ENCODE results near the gene SSBP3. TPM values are rescaled to one million over a fixed set of nuclear protein-coding genes. Genes with fewer than 3 reads are reported as not detected.

Gene SSBP3
- total and polyA plus RNA-seq, 4 donors: 7.7 to 24.7 (median 17.3) TPM

DNA sequence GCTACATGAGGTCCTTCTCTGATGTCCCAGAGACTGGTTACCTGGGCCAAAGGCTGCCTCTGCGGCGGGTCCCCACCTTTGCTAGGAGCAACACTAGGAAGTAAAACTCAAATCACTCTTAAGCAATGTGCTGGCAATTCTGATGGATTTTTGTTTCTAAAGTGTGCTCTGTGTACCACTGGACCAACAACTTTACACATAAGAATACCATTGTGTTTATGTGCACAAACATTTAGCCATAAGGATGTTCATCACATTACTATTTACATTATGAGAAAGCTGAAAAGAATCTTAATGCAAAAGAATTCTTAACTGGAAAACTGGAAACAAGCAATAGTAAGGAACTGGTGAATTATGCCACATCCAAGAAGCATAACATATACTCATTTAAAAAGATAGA is 38.6 kb downstream of the SSBP3 start:
- peaks cover 15 to 28% (median 22%) of the 10 kb centered on the region in 4 donors for H3K4me1 ChIP-seq (ENCODE audit: control insufficient read depth in 4 of 4, insufficient read depth in 4 of 4, low read length in 3 of 4)
- no peak overlapping the region for H3K9ac ChIP-seq (ENCODE audit: low read depth in 1 of 2, low read length in 2 of 2)
- TF ChIP-seq TAF1 (conservative IDR thresholded peaks at IDR 0.05): no peak
- TF ChIP-seq HNF4A (conservative IDR thresholded peaks at IDR 0.05): no peak
- TF ChIP-seq RAD21 (IDR thresholded peaks at IDR 0.05): no peak
- TF ChIP-seq, protein P1, sequence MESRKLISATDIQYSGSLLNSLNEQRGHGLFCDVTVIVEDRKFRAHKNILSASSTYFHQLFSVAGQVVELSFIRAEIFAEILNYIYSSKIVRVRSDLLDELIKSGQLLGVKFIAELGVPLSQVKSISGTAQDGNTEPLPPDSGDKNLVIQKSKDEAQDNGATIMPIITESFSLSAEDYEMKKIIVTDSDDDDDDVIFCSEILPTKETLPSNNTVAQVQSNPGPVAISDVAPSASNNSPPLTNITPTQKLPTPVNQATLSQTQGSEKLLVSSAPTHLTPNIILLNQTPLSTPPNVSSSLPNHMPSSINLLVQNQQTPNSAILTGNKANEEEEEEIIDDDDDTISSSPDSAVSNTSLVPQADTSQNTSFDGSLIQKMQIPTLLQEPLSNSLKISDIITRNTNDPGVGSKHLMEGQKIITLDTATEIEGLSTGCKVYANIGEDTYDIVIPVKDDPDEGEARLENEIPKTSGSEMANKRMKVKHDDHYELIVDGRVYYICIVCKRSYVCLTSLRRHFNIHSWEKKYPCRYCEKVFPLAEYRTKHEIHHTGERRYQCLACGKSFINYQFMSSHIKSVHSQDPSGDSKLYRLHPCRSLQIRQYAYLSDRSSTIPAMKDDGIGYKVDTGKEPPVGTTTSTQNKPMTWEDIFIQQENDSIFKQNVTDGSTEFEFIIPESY (IDR thresholded peaks at IDR 0.05): no peak
- no peak for TF ChIP-seq HNF4G (IDR thresholded peaks at IDR 0.05)
- TF ChIP-seq, protein P2, sequence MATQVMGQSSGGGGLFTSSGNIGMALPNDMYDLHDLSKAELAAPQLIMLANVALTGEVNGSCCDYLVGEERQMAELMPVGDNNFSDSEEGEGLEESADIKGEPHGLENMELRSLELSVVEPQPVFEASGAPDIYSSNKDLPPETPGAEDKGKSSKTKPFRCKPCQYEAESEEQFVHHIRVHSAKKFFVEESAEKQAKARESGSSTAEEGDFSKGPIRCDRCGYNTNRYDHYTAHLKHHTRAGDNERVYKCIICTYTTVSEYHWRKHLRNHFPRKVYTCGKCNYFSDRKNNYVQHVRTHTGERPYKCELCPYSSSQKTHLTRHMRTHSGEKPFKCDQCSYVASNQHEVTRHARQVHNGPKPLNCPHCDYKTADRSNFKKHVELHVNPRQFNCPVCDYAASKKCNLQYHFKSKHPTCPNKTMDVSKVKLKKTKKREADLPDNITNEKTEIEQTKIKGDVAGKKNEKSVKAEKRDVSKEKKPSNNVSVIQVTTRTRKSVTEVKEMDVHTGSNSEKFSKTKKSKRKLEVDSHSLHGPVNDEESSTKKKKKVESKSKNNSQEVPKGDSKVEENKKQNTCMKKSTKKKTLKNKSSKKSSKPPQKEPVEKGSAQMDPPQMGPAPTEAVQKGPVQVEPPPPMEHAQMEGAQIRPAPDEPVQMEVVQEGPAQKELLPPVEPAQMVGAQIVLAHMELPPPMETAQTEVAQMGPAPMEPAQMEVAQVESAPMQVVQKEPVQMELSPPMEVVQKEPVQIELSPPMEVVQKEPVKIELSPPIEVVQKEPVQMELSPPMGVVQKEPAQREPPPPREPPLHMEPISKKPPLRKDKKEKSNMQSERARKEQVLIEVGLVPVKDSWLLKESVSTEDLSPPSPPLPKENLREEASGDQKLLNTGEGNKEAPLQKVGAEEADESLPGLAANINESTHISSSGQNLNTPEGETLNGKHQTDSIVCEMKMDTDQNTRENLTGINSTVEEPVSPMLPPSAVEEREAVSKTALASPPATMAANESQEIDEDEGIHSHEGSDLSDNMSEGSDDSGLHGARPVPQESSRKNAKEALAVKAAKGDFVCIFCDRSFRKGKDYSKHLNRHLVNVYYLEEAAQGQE (IDR thresholded peaks at IDR 0.05): no peak
- TF ChIP-seq SP1 (IDR thresholded peaks at IDR 0.05): no peak
- TF ChIP-seq, protein P3, sequence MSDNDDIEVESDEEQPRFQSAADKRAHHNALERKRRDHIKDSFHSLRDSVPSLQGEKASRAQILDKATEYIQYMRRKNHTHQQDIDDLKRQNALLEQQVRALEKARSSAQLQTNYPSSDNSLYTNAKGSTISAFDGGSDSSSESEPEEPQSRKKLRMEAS (IDR thresholded peaks at IDR 0.05): no peak
- TF ChIP-seq FOXA1 (IDR thresholded peaks at IDR 0.05): no peak
- no peak for TF ChIP-seq RXRA (IDR thresholded peaks at IDR 0.05)
- TF ChIP-seq, protein P4, sequence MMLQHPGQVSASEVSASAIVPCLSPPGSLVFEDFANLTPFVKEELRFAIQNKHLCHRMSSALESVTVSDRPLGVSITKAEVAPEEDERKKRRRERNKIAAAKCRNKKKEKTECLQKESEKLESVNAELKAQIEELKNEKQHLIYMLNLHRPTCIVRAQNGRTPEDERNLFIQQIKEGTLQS (IDR thresholded peaks at IDR 0.05): no peak
- no peak for TF ChIP-seq JUND (IDR thresholded peaks at IDR 0.05)
- TF ChIP-seq NR2F2 (IDR thresholded peaks at IDR 0.05): no peak
- no peak for TF ChIP-seq YY1 (IDR thresholded peaks at IDR 0.05)
- DNase-seq (ENCODE audit: low spot score): no peak
- H3K27me3 ChIP-seq (ENCODE audit: control insufficient read depth in 4 of 4, insufficient read depth in 4 of 4, low read length in 3 of 4): no peaks in the 10 kb centered on the region
- H3K27ac ChIP-seq (ENCODE audit: low read depth in 1 of 2, low read length in 2 of 2): no peak overlapping the region
- no peaks in the 10 kb centered on the region for H3K36me3 ChIP-seq (ENCODE audit: control insufficient read depth in 4 of 4, insufficient read depth in 3 of 4, low read depth in 1 of 4, low read length in 3 of 4)
- WGBS: 97% methylated on average over 2 of the region's 2 CpGs
- no peak overlapping the region for H3K4me3 ChIP-seq (ENCODE audit: low read depth in 1 of 3, low read length in 3 of 3)
- no peaks in the 10 kb centered on the region for H3K9me3 ChIP-seq (ENCODE audit: control insufficient read depth in 4 of 4, low read length in 3 of 4)

DNA sequence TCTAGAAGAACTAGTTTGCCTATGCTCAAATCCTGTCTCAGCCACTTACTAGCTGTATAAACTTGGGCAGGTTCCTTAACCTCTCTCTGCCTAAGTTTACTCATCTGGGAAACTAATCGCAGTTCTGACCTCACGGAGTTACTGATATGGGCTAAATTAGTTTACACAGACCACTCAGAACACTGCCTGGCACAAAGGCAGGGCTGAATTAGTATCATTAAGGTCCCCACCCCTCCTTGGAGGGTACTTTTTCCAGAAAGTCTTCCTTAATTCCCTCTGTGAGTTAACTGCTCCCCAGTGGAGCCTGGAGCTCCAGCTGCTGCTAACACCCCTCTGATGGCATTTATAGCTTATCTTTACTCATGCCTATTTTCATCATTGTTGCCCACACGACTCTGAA is 40.3 kb downstream of the SSBP3 start:
- Histone ChIP-seq H3K9me3 (ENCODE audit: control insufficient read depth in 4 of 4, low read length in 3 of 4) (no peaks in the 10 kb centered on the region), H3K36me3 (ENCODE audit: control insufficient read depth in 4 of 4, insufficient read depth in 3 of 4, low read depth in 1 of 4, low read length in 3 of 4) (no peaks in the 10 kb centered on the region), H3K9ac (ENCODE audit: low read depth in 1 of 2, low read length in 2 of 2) (no peak overlapping the region), H3K4me3 (ENCODE audit: low read depth in 1 of 3, low read length in 3 of 3) (no peak overlapping the region), H3K27me3 (ENCODE audit: control insufficient read depth in 4 of 4, insufficient read depth in 4 of 4, low read length in 3 of 4) (no peaks in the 10 kb centered on the region), H3K27ac (ENCODE audit: low read depth in 1 of 2, low read length in 2 of 2) (no peak overlapping the region), H3K4me1 (ENCODE audit: control insufficient read depth in 4 of 4, insufficient read depth in 4 of 4, low read length in 3 of 4) (peaks cover 4 to 13% (median 12%) of the 10 kb centered on the region in 4 donors)
- no peak for DNase-seq (ENCODE audit: low spot score)
- WGBS: 79% methylated on average over 3 of the region's 3 CpGs
- no peak for TF ChIP-seq RAD21 (IDR thresholded peaks at IDR 0.05)
- no peak for TF ChIP-seq JUND (IDR thresholded peaks at IDR 0.05)
- TF ChIP-seq, protein P4 (IDR thresholded peaks at IDR 0.05): no peak
- TF ChIP-seq, protein P3 (IDR thresholded peaks at IDR 0.05): no peak
- TF ChIP-seq, protein P5, sequence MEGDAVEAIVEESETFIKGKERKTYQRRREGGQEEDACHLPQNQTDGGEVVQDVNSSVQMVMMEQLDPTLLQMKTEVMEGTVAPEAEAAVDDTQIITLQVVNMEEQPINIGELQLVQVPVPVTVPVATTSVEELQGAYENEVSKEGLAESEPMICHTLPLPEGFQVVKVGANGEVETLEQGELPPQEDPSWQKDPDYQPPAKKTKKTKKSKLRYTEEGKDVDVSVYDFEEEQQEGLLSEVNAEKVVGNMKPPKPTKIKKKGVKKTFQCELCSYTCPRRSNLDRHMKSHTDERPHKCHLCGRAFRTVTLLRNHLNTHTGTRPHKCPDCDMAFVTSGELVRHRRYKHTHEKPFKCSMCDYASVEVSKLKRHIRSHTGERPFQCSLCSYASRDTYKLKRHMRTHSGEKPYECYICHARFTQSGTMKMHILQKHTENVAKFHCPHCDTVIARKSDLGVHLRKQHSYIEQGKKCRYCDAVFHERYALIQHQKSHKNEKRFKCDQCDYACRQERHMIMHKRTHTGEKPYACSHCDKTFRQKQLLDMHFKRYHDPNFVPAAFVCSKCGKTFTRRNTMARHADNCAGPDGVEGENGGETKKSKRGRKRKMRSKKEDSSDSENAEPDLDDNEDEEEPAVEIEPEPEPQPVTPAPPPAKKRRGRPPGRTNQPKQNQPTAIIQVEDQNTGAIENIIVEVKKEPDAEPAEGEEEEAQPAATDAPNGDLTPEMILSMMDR (IDR thresholded peaks at IDR 0.05; ENCODE audit: low read depth, low read length, missing input control): no peak
- TF ChIP-seq, protein P1 (IDR thresholded peaks at IDR 0.05): no peak
- TF ChIP-seq FOXA1 (IDR thresholded peaks at IDR 0.05): no peak
- TF ChIP-seq, protein P2 (IDR thresholded peaks at IDR 0.05): no peak
- no peak for TF ChIP-seq RXRA (IDR thresholded peaks at IDR 0.05)
- no peak for TF ChIP-seq NR2F2 (IDR thresholded peaks at IDR 0.05)
- no peak for TF ChIP-seq HNF4G (IDR thresholded peaks at IDR 0.05)
- TF ChIP-seq TAF1 (conservative IDR thresholded peaks at IDR 0.05): no peak
- TF ChIP-seq YY1 (IDR thresholded peaks at IDR 0.05): no peak
- TF ChIP-seq EGR1 (IDR thresholded peaks at IDR 0.05; ENCODE audit: low read depth in 2 of 2): no peak

All from liver (tissue), 9 donors.